ENCODE data around the gene FOXP4.

DNA sequence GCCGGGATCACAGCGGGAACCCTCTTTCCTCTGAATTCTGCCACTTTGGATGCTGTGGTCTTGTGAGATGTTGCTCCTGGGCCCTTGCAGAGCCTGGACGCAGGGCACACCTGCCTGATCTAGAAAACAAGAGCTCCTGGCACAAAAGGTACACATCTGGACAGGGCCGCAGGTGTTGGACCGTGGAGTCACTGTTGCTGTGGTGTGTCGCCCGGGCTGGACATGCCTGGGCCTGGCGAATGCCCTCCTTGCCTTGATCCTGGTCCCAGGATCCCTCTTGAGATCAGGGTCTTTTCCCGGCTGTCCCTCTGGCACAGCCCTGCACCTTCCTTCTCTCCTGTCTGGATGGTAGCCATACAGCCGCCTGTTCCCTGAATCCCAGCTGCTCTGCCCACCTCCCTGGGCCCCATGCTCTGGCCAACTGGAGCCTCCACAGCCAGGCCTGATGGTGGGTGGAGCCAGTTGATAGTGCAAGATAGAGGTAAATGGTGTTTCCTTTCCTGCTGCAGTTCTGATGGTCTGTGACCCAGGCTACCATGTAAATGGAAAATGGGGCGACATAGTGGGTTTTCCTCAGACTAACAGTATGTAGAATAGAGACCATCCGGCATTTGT lies 5.0 kb downstream of the FOXP4 start:
- TF ChIP-seq, protein P1, sequence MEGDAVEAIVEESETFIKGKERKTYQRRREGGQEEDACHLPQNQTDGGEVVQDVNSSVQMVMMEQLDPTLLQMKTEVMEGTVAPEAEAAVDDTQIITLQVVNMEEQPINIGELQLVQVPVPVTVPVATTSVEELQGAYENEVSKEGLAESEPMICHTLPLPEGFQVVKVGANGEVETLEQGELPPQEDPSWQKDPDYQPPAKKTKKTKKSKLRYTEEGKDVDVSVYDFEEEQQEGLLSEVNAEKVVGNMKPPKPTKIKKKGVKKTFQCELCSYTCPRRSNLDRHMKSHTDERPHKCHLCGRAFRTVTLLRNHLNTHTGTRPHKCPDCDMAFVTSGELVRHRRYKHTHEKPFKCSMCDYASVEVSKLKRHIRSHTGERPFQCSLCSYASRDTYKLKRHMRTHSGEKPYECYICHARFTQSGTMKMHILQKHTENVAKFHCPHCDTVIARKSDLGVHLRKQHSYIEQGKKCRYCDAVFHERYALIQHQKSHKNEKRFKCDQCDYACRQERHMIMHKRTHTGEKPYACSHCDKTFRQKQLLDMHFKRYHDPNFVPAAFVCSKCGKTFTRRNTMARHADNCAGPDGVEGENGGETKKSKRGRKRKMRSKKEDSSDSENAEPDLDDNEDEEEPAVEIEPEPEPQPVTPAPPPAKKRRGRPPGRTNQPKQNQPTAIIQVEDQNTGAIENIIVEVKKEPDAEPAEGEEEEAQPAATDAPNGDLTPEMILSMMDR (IDR thresholded peaks at IDR 0.05; ENCODE audit: low read depth, low read length): no peak
- TF ChIP-seq EZH2phosphoT487 (IDR thresholded peaks at IDR 0.05; ENCODE audit: low read depth): no peak

Data from OCI-LY3 (cell line).